Measurements from ENCODE around the gene CX3CL1. TPM values are rescaled to one million over a fixed set of nuclear protein-coding genes. Genes with fewer than 3 reads are reported as not detected.

CX3CL1 gene
- total and polyA plus RNA-seq, 4 donors = 17.5 to 62.5 (median 46.5) TPM

- no peak for ATAC-seq (ENCODE audit: low FRiP score)
Observed at GRCh38 chr16:57413301-57413730, 41.0 kb downstream of the CX3CL1 start.

GRCh38 chr16:57413733-57414132, 41.4 kb downstream of the CX3CL1 start:
- DNase-seq = no peak
- intact Hi-C loops (cut with DNase I) = loop anchor here (5.0 to 10.0 kb wide), 2 partner anchors 36 to 329 kb away; no protein-coding TSS in a partner anchor
- Histone ChIP-seq H3K27ac (ENCODE audit: low read depth in 1 of 2, low read length in 2 of 2) (no peak overlapping the region), H3K36me3 (ENCODE audit: control insufficient read depth in 1 of 2, insufficient read depth in 2 of 2, low read length in 1 of 2) (no peaks in the 10 kb centered on the region), H3K4me3 (ENCODE audit: low read length in 2 of 2) (no peak overlapping the region), H3K27me3 (ENCODE audit: control insufficient read depth in 1 of 2, insufficient read depth in 2 of 2, low read length in 1 of 2) (no peaks in the 10 kb centered on the region), H3K4me1 (ENCODE audit: control insufficient read depth in 1 of 2, insufficient read depth in 2 of 2, low read length in 2 of 2) (no peaks in the 10 kb centered on the region), H3K9me3 (ENCODE audit: control insufficient read depth, low read length) (no peaks in the 10 kb centered on the region)
- 71 to 81% methylated on average over 7 of the region's 7 CpGs for WGBS, 2 donors
- ATAC-seq (ENCODE audit: low FRiP score) = no peak

More at GRCh38 chr16:57413301-57413730, 41.0 kb downstream of the CX3CL1 start:
- no peaks in the 10 kb centered on the region for H3K4me1 ChIP-seq (ENCODE audit: control insufficient read depth in 1 of 2, insufficient read depth in 2 of 2, low read length in 2 of 2)
- DNase-seq = no peak
- WGBS, 2 donors = 87 to 88% methylated on average over 5 of the region's 5 CpGs
- no peak overlapping the region for H3K27ac ChIP-seq (ENCODE audit: low read depth in 1 of 2, low read length in 2 of 2)
- no peaks in the 10 kb centered on the region for H3K36me3 ChIP-seq (ENCODE audit: control insufficient read depth in 1 of 2, insufficient read depth in 2 of 2, low read length in 1 of 2)
- no peak overlapping the region for H3K4me3 ChIP-seq (ENCODE audit: low read length in 2 of 2)
- no peaks in the 10 kb centered on the region for H3K9me3 ChIP-seq (ENCODE audit: control insufficient read depth, low read length)
- intact Hi-C loops (cut with DNase I) = loop anchor here (5.0 to 10.0 kb wide), 2 partner anchors 36 to 329 kb away; no protein-coding TSS in a partner anchor
- H3K27me3 ChIP-seq (ENCODE audit: control insufficient read depth in 1 of 2, insufficient read depth in 2 of 2, low read length in 1 of 2) = no peaks in the 10 kb centered on the region

GRCh38 chr16:57416084-57416483, 43.8 kb downstream of the CX3CL1 start:
- intact Hi-C loops (cut with DNase I) = loop anchor here in 1 of 2 donors (5.0 to 10.0 kb wide), 2 partner anchors 44 to 331 kb away; partner anchors contain the start of gene CX3CL1
- Histone ChIP-seq H3K27me3 (ENCODE audit: control insufficient read depth in 1 of 2, insufficient read depth in 2 of 2, low read length in 1 of 2) (no peaks in the 10 kb centered on the region), H3K4me3 (ENCODE audit: low read length in 2 of 2) (no peak overlapping the region), H3K27ac (ENCODE audit: low read depth in 1 of 2, low read length in 2 of 2) (no peak overlapping the region), H3K4me1 (ENCODE audit: control insufficient read depth in 1 of 2, insufficient read depth in 2 of 2, low read length in 2 of 2) (no peaks in the 10 kb centered on the region), H3K9me3 (ENCODE audit: control insufficient read depth, low read length) (no peaks in the 10 kb centered on the region), H3K36me3 (ENCODE audit: control insufficient read depth in 1 of 2, insufficient read depth in 2 of 2, low read length in 1 of 2) (no peaks in the 10 kb centered on the region)
- DNase-seq = no peak
- WGBS, 2 donors = 82 to 84% methylated on average over 16 of the region's 16 CpGs
- no peak for ATAC-seq (ENCODE audit: low FRiP score)

GRCh38 chr16:57419506-57419905, 47.2 kb downstream of the CX3CL1 start:
- WGBS, 2 donors = 22 to 30% methylated on average over 6 of the region's 6 CpGs
- no peak for DNase-seq
- ATAC-seq (ENCODE audit: low FRiP score) = no peak
- intact Hi-C loops (cut with DNase I) = loop anchor here (1.0 to 10.0 kb wide), 3 partner anchors 47 to 335 kb away; partner anchors contain the start of gene CX3CL1 (in 1 of the 2)
- H3K4me3 ChIP-seq (ENCODE audit: low read length in 2 of 2) = no peak overlapping the region
- no peak overlapping the region for H3K27ac ChIP-seq (ENCODE audit: low read depth in 1 of 2, low read length in 2 of 2)
- no peaks in the 10 kb centered on the region for H3K9me3 ChIP-seq (ENCODE audit: control insufficient read depth, low read length)
- H3K27me3 ChIP-seq (ENCODE audit: control insufficient read depth in 1 of 2, insufficient read depth in 2 of 2, low read length in 1 of 2) = no peaks in the 10 kb centered on the region
- no peaks in the 10 kb centered on the region for H3K36me3 ChIP-seq (ENCODE audit: control insufficient read depth in 1 of 2, insufficient read depth in 2 of 2, low read length in 1 of 2)
- H3K4me1 ChIP-seq (ENCODE audit: control insufficient read depth in 1 of 2, insufficient read depth in 2 of 2, low read length in 2 of 2) = no peaks in the 10 kb centered on the region

- DNase-seq (peak; percentile 64 to 86), ATAC-seq (ENCODE audit: low FRiP score) (peak; percentile 60)
- Histone ChIP-seq H3K4me3 (ENCODE audit: low read length in 2 of 2) (no peak overlapping the region), H3K36me3 (ENCODE audit: control insufficient read depth in 1 of 2, insufficient read depth in 2 of 2, low read length in 1 of 2) (no peaks in the 10 kb centered on the region), H3K27me3 (ENCODE audit: control insufficient read depth in 1 of 2, insufficient read depth in 2 of 2, low read length in 1 of 2) (no peaks in the 10 kb centered on the region), H3K9me3 (ENCODE audit: control insufficient read depth, low read length) (no peaks in the 10 kb centered on the region), H3K27ac (ENCODE audit: low read depth in 1 of 2, low read length in 2 of 2) (no peak overlapping the region), H3K4me1 (ENCODE audit: control insufficient read depth in 1 of 2, insufficient read depth in 2 of 2, low read length in 2 of 2) (no peaks in the 10 kb centered on the region)
- intact Hi-C loops (cut with DNase I) = loop anchor here in 1 of 2 donors (10.0 kb wide), 1 partner anchor 337 kb away; no protein-coding TSS in a partner anchor
- WGBS, 2 donors = 22 to 23% methylated on average over 10 of the region's 10 CpGs
Observed at GRCh38 chr16:57422026-57422944, 50.0 kb downstream of the CX3CL1 start.

GRCh38 chr16:57423152-57423551, 50.9 kb downstream of the CX3CL1 start:
- H3K4me3 ChIP-seq (ENCODE audit: low read length in 2 of 2) = no peak overlapping the region
- H3K27ac ChIP-seq (ENCODE audit: low read depth in 1 of 2, low read length in 2 of 2) = no peak overlapping the region
- H3K27me3 ChIP-seq (ENCODE audit: control insufficient read depth in 1 of 2, insufficient read depth in 2 of 2, low read length in 1 of 2) = no peaks in the 10 kb centered on the region
- ATAC-seq (ENCODE audit: low FRiP score) = no peak
- DNase-seq = no peak
- 78 to 93% methylated on average over 2 of the region's 2 CpGs for WGBS, 2 donors
- H3K36me3 ChIP-seq (ENCODE audit: control insufficient read depth in 1 of 2, insufficient read depth in 2 of 2, low read length in 1 of 2) = no peaks in the 10 kb centered on the region
- H3K4me1 ChIP-seq (ENCODE audit: control insufficient read depth in 1 of 2, insufficient read depth in 2 of 2, low read length in 2 of 2) = no peaks in the 10 kb centered on the region
- intact Hi-C loops (cut with DNase I) = loop anchor here in 1 of 2 donors (10.0 kb wide), 1 partner anchor 338 kb away; no protein-coding TSS in a partner anchor
- H3K9me3 ChIP-seq (ENCODE audit: control insufficient read depth, low read length) = no peaks in the 10 kb centered on the region

GRCh38 chr16:57424583-57424982, 52.3 kb downstream of the CX3CL1 start:
- Histone ChIP-seq H3K9me3 (ENCODE audit: control insufficient read depth, low read length) (no peaks in the 10 kb centered on the region), H3K27me3 (ENCODE audit: control insufficient read depth in 1 of 2, insufficient read depth in 2 of 2, low read length in 1 of 2) (no peaks in the 10 kb centered on the region), H3K36me3 (ENCODE audit: control insufficient read depth in 1 of 2, insufficient read depth in 2 of 2, low read length in 1 of 2) (peaks cover 0 to 2% of the 10 kb centered on the region in 2 donors), H3K4me3 (ENCODE audit: low read length in 2 of 2) (no peak overlapping the region), H3K27ac (ENCODE audit: low read depth in 1 of 2, low read length in 2 of 2) (no peak overlapping the region), H3K4me1 (ENCODE audit: control insufficient read depth in 1 of 2, insufficient read depth in 2 of 2, low read length in 2 of 2) (no peaks in the 10 kb centered on the region)
- DNase-seq (no peak), ATAC-seq (ENCODE audit: low FRiP score) (no peak)
- 65 to 66% methylated on average over 3 of the region's 3 CpGs for WGBS, 2 donors
- intact Hi-C loops (cut with DNase I) = loop anchor here in 1 of 2 donors (10.0 kb wide), 1 partner anchor 340 kb away; no protein-coding TSS in a partner anchor

GRCh38 chr16:57426356-57426755, 54.1 kb downstream of the CX3CL1 start:
- Histone ChIP-seq H3K9me3 (ENCODE audit: control insufficient read depth, low read length) (no peaks in the 10 kb centered on the region), H3K27me3 (ENCODE audit: control insufficient read depth in 1 of 2, insufficient read depth in 2 of 2, low read length in 1 of 2) (no peaks in the 10 kb centered on the region), H3K4me3 (ENCODE audit: low read length in 2 of 2) (no peak overlapping the region), H3K27ac (ENCODE audit: low read depth in 1 of 2, low read length in 2 of 2) (no peak overlapping the region), H3K4me1 (ENCODE audit: control insufficient read depth in 1 of 2, insufficient read depth in 2 of 2, low read length in 2 of 2) (no peaks in the 10 kb centered on the region), H3K36me3 (ENCODE audit: control insufficient read depth in 1 of 2, insufficient read depth in 2 of 2, low read length in 1 of 2) (peaks cover 2 to 8% of the 10 kb centered on the region in 2 donors)
- intact Hi-C loops (cut with DNase I) = loop anchor here in 1 of 2 donors (10.0 kb wide), 1 partner anchor 342 kb away; no protein-coding TSS in a partner anchor
- DNase-seq (no peak), ATAC-seq (ENCODE audit: low FRiP score) (no peak)
- 67 to 70% methylated on average over 7 of the region's 7 CpGs for WGBS, 2 donors
